Measurements from ENCODE around the gene FBN3.

- TF ChIP-seq POLR2A (IDR thresholded peaks at IDR 0.05) (no peak), POLR2AphosphoS5 (IDR thresholded peaks at IDR 0.05) (no peak), CTCF (IDR thresholded peaks at IDR 0.05) (no peak)
Measured at GRCh38 chr19:8161135-8161646, 11.8 kb upstream of the FBN3 start.
